Measurements from ENCODE around the gene POLQ.

Gene POLQ

GRCh38 chr3:121473001-121473400 lies 72.8 kb downstream of the POLQ start:
- H3K27ac ChIP-seq (replicated peaks) = no peak overlapping the region
- no peak for TF ChIP-seq REST (IDR thresholded peaks at IDR 0.05; ENCODE audit: insufficient replicate concordance, low read depth)
- no peak for TF ChIP-seq GABPA (IDR thresholded peaks at IDR 0.05; ENCODE audit: low read depth)
- TF ChIP-seq CTCF (IDR thresholded peaks at IDR 0.05; ENCODE audit: insufficient read depth, low read length) = no peak
- no peak for TF ChIP-seq POLR2AphosphoS5 (IDR thresholded peaks at IDR 0.05; ENCODE audit: low read depth)
- no peak for TF ChIP-seq SPI1 (IDR thresholded peaks at IDR 0.05; ENCODE audit: borderline replicate concordance, low read depth)
- no peak overlapping the region for H3K4me3 ChIP-seq (replicated peaks; ENCODE audit: insufficient read depth, low read length)
- H3K27me3 ChIP-seq (ENCODE audit: insufficient read depth, poor library complexity, severe bottlenecking) = no peaks in the 10 kb centered on the region
- DNase-seq (ENCODE audit: low read depth in 1 of 2, low spot score in 1 of 2) = no peak

GRCh38 chr3:121467085-121467484 lies 78.7 kb downstream of the POLQ start:
- H3K27ac ChIP-seq (replicated peaks) = no peak overlapping the region
- no peak for DNase-seq (ENCODE audit: low read depth in 1 of 2, low spot score in 1 of 2)
- H3K27me3 ChIP-seq (ENCODE audit: insufficient read depth, poor library complexity, severe bottlenecking) = no peaks in the 10 kb centered on the region
- no peak overlapping the region for H3K4me3 ChIP-seq (replicated peaks; ENCODE audit: insufficient read depth, low read length)
- TF ChIP-seq POLR2AphosphoS5 (IDR thresholded peaks at IDR 0.05; ENCODE audit: low read depth) (no peak), REST (IDR thresholded peaks at IDR 0.05; ENCODE audit: insufficient replicate concordance, low read depth) (no peak), SPI1 (IDR thresholded peaks at IDR 0.05; ENCODE audit: borderline replicate concordance, low read depth) (no peak), CTCF (IDR thresholded peaks at IDR 0.05; ENCODE audit: insufficient read depth, low read length) (no peak), GABPA (IDR thresholded peaks at IDR 0.05; ENCODE audit: low read depth) (no peak)

- Histone ChIP-seq H3K27me3 (ENCODE audit: insufficient read depth, poor library complexity, severe bottlenecking) (no peaks in the 10 kb centered on the region), H3K27ac (replicated peaks) (no peak overlapping the region), H3K4me3 (replicated peaks; ENCODE audit: insufficient read depth, low read length) (no peak overlapping the region)
- no peak for DNase-seq (ENCODE audit: low read depth in 1 of 2, low spot score in 1 of 2)
- TF ChIP-seq GABPA (IDR thresholded peaks at IDR 0.05; ENCODE audit: low read depth) (no peak), REST (IDR thresholded peaks at IDR 0.05; ENCODE audit: insufficient replicate concordance, low read depth) (no peak), CTCF (IDR thresholded peaks at IDR 0.05; ENCODE audit: insufficient read depth, low read length) (no peak), SPI1 (IDR thresholded peaks at IDR 0.05; ENCODE audit: borderline replicate concordance, low read depth) (no peak), POLR2AphosphoS5 (IDR thresholded peaks at IDR 0.05; ENCODE audit: low read depth) (no peak)
Measured at GRCh38 chr3:121463745-121464144, 82.0 kb downstream of the POLQ start.

Data from HL-60 (cell line).